Measurements from ENCODE around the gene PSME4. TPM values are rescaled to one million over a fixed set of nuclear protein-coding genes. Genes with fewer than 3 reads are reported as not detected.
A peak's percentile ranks its signal among the peaks of the same experiment; 100 is the strongest.

PSME4 gene
- total and polyA plus RNA-seq, 2 of the 13 experiments (the other 11 are each of a cell fraction or from before 2014, with no cell fraction given) = 52.1 to 77.8 TPM

DNA sequence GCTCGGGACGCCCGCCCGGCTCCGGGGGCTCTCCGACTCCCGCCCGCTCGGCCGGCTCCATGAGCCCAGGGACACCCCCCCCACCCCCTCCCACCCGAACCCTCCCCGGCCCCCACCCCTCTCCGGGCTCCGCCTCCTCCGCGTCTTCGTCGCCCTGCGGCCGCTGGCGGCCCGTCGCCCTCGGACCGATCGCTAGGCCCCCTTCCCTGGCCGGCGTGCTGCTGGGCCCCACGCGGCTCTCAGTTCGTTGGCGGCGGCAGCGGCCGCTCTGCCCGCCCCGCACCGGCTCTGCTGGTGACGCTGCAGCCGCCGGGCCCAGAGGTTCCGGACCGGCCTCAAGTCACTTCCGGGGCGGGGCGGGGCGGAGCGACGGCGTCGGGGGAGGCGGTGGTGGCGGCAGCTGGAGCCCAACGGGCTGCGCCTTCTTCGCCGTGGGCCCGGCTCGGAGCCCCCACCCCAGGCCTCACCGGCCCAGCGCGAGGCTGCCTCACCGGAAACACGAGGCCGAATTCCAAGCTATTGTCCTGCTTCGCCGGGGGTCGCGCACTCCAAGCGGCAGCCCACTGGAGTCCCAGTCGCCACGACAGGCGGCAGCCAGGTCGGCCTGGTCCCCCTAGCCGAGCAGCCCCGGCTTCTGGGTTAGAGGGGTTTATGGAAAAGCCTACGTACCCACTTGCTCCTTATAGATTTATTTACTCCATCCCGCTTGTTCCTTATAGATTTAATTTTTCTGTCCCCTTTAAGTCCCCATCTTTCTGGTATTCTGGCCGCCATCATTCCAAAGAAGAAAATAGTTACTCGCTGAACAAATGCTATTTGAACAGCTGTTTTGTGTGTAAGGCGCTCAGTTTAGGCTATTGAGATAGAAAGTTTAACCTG is at the start of gene PSME4 (continued):
- TF ChIP-seq PAXIP1 (CRISPR knock-in tag; conservative IDR thresholded peaks at IDR 0.05) (peak; percentile 36), ELF4 (CRISPR knock-in tag; IDR thresholded peaks at IDR 0.05; ENCODE audit: borderline replicate concordance) (no peak), SP4 (CRISPR knock-in tag; IDR thresholded peaks at IDR 0.05) (peak; percentile 82; the same call in 1 of the 2 replicates), ELF1 (CRISPR knock-in tag; IDR thresholded peaks at IDR 0.05) (peak; percentile 59), GTF3A (CRISPR knock-in tag; conservative IDR thresholded peaks at IDR 0.05) (no peak), ZNF446 (CRISPR knock-in tag; IDR thresholded peaks at IDR 0.05) (peak; percentile 91), FOXO4 (CRISPR knock-in tag; conservative IDR thresholded peaks at IDR 0.05) (0 out of 2 replicates have a peak, but pooled peaks have one; percentile 85), ETV5 (CRISPR knock-in tag; IDR thresholded peaks at IDR 0.05; ENCODE audit: borderline replicate concordance) (peak; percentile 84), RXRA (CRISPR knock-in tag; IDR thresholded peaks at IDR 0.05) (0 out of 2 replicates have a peak, but pooled peaks have one; percentile 64), ZNF292 (CRISPR knock-in tag; IDR thresholded peaks at IDR 0.05; ENCODE audit: borderline replicate concordance, low read depth) (peak; percentile 58; the same call in 1 of the 2 replicates), ZNF788 (CRISPR knock-in tag; IDR thresholded peaks at IDR 0.05; ENCODE audit: borderline replicate concordance) (peak; percentile 51; the same call in 1 of the 2 replicates), SMAD1 (CRISPR knock-in tag; IDR thresholded peaks at IDR 0.05; ENCODE audit: borderline replicate concordance, low read depth) (0 out of 2 replicates have a peak, but pooled peaks have one; percentile 69), RFXANK (CRISPR knock-in tag; IDR thresholded peaks at IDR 0.05) (peak; percentile 47; the same call in 1 of the 2 replicates), ZNF746 (CRISPR knock-in tag; IDR thresholded peaks at IDR 0.05) (no peak), KDM3A (CRISPR knock-in tag; IDR thresholded peaks at IDR 0.05; ENCODE audit: low read depth) (0 out of 2 replicates have a peak, but pooled peaks have one; percentile 78), ZNF704 (CRISPR knock-in tag; IDR thresholded peaks at IDR 0.05; ENCODE audit: borderline replicate concordance) (peak; percentile 77), DDIT3 (CRISPR knock-in tag; IDR thresholded peaks at IDR 0.05) (no peak)
- TF ChIP-seq, protein P1, sequence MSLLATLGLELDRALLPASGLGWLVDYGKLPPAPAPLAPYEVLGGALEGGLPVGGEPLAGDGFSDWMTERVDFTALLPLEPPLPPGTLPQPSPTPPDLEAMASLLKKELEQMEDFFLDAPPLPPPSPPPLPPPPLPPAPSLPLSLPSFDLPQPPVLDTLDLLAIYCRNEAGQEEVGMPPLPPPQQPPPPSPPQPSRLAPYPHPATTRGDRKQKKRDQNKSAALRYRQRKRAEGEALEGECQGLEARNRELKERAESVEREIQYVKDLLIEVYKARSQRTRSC (CRISPR knock-in tag; IDR thresholded peaks at IDR 0.05; ENCODE audit: low read depth) = no peak; the same call in 1 of the 2 replicates
- TF ChIP-seq, protein P2, sequence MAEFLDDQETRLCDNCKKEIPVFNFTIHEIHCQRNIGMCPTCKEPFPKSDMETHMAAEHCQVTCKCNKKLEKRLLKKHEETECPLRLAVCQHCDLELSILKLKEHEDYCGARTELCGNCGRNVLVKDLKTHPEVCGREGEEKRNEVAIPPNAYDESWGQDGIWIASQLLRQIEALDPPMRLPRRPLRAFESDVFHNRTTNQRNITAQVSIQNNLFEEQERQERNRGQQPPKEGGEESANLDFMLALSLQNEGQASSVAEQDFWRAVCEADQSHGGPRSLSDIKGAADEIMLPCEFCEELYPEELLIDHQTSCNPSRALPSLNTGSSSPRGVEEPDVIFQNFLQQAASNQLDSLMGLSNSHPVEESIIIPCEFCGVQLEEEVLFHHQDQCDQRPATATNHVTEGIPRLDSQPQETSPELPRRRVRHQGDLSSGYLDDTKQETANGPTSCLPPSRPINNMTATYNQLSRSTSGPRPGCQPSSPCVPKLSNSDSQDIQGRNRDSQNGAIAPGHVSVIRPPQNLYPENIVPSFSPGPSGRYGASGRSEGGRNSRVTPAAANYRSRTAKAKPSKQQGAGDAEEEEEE (CRISPR knock-in tag; IDR thresholded peaks at IDR 0.05; ENCODE audit: borderline replicate concordance) = peak; percentile 72

Measured in HepG2 (cell line).